A673 (cell line): ENCODE results near the gene CEP97. TPM values are rescaled to one million over a fixed set of nuclear protein-coding genes. Genes with fewer than 3 reads are reported as not detected.
"Not testable (repeated sequence)": the region's sequence is repeated elsewhere in the genome, so short reads cannot be mapped to it uniquely, and the experiment has no call there.

Experiments used
- BruUV-seq: library from RNA; stranded (reverse); fragments of 400-500 nt; replicated peaks from 2 replicates; lab custom pipeline; 2021; lab: Mats Ljungman, UMichigan
- CTCF ChIA-PET: fragments of 300-600 bp; sonication (Branson Sonifier 250); formaldehyde crosslinking; loops from one replicate; lab custom pipeline; 2022; ENCODE audit warnings: antibody characterized with exemption; lab: Charles Lee
- POLR2A ChIA-PET: fragments of 300-600 bp; sonication (Branson Sonifier 250); formaldehyde crosslinking; loops from one replicate; lab custom pipeline; 2022; ENCODE audit warnings: antibody characterized with exemption; ENCODE audit not compliant: low non-redundant PET; lab: Charles Lee
- DNase-seq: peaks from one replicate; pipeline ENCODE4 v3.0.0-alpha.2; 2015; ENCODE audit warnings: low spot score
- H3K27ac ChIP-seq: fragments of 200-600 bp; sonication (generic); 2 replicates; pipeline ENCODE4 v1.5.1; 2016; ENCODE audit warnings: mixed run types, low read depth, mild to moderate bottlenecking, mixed read lengths, antibody characterized with exemption, low read length; ENCODE audit not compliant: poor library complexity, severe bottlenecking
- H3K27me3 ChIP-seq: fragments of 200-600 bp; sonication (generic); replicated peaks from 2 replicates; pipeline ENCODE4 v1.6.1; 2017; ENCODE audit warnings: mixed run types, low read depth, mild to moderate bottlenecking, mixed read lengths, antibody characterized with exemption, low read length; ENCODE audit not compliant: insufficient read depth, poor library complexity
- H3K36me3 ChIP-seq: fragments of 200-600 bp; sonication (generic); 2 replicates; pipeline ENCODE4 v1.6.1; 2016; ENCODE audit warnings: mixed run types, mild to moderate bottlenecking, mixed read lengths, antibody characterized with exemption, low read length; ENCODE audit not compliant: insufficient read depth, poor library complexity, severe bottlenecking
- H3K4me1 ChIP-seq: fragments of 200-600 bp; sonication (generic); 2 replicates; pipeline ENCODE4 v1.6.1; 2017; ENCODE audit warnings: mixed run types, mild to moderate bottlenecking, mixed read lengths, antibody characterized with exemption, low read length; ENCODE audit not compliant: insufficient read depth, poor library complexity, severe bottlenecking
- H3K4me3 ChIP-seq: fragments of 200-600 bp; sonication (generic); 2 replicates; pipeline ENCODE4 v1.5.1; 2016; ENCODE audit warnings: low read depth, mixed run types, mild to moderate bottlenecking, mixed read lengths, low read length; ENCODE audit not compliant: poor library complexity, severe bottlenecking
- H3K9me3 ChIP-seq: fragments of 200-600 bp; sonication (generic); 2 replicates; pipeline ENCODE4 v1.6.1; 2016; ENCODE audit warnings: mixed run types, low read depth, mild to moderate bottlenecking, mixed read lengths, antibody characterized with exemption, low read length; ENCODE audit not compliant: poor library complexity, severe bottlenecking
- CTCF ChIP-seq: fragments of 300-800, 200-600 bp; sonication (generic); conservative IDR thresholded peaks from 2 replicates; pipeline ENCODE4 v1.5.1; 2017; ENCODE audit warnings: low read depth, mild to moderate bottlenecking, antibody characterized with exemption, low read length, moderate library complexity, mixed read lengths
- EZH2 ChIP-seq: fragments of 200-600 bp; sonication (generic); IDR thresholded peaks from 2 replicates; pipeline ENCODE4 v1.6.1; 2017; ENCODE audit warnings: borderline replicate concordance, low read depth, mild to moderate bottlenecking, mixed read lengths, antibody characterized with exemption, low read length; ENCODE audit not compliant: poor library complexity, severe bottlenecking
- intact Hi-C: fragments of 100-400 bp; cut with micrococcal nuclease; formaldehyde crosslinking; loops from one replicate; pipeline ENCODE4 v1.10.0; 2022; ENCODE audit not compliant: unreplicated experiment
- total RNA-seq: library from RNA; stranded (reverse); gene quantifications from 2 replicates; pipeline ENCODE4 v1.2.3, GENCODE V29; 2021

Gene CEP97
- total RNA-seq, 1 experiment from 2014 or later, result 19.7 TPM

- ChIA-PET POLR2A (interaction anchor here (0.6 kb wide), 1 partner anchor 1385 kb away, joined by 5 read pairs; no protein-coding TSS in a partner anchor), CTCF (no interaction called here)
- Histone ChIP-seq H3K36me3 (peaks cover 85% of the 10 kb centered on the region), H3K27ac (no peak overlapping the region), H3K4me3 (no peak overlapping the region), H3K9me3 (no peaks in the 10 kb centered on the region), H3K27me3 (no peaks in the 10 kb centered on the region), H3K4me1 (peaks cover 10% of the 10 kb centered on the region)
- intact Hi-C loops, result no loop called here
- no TSS peak for BruUV-seq
- no peak for DNase-seq
- no peak for TF ChIP-seq CTCF
- no peak for TF ChIP-seq EZH2
These were observed 6.4 kb downstream of the CEP97 start for GRCh38 chr3:101730839-101731238.

GRCh38 chr3:101732240-101732641 is 7.8 kb downstream of the CEP97 start:
- Histone ChIP-seq H3K36me3 (peaks cover 83% of the 10 kb centered on the region), H3K27ac (no peak overlapping the region), H3K9me3 (no peaks in the 10 kb centered on the region), H3K27me3 (no peaks in the 10 kb centered on the region), H3K4me1 (no peaks in the 10 kb centered on the region), H3K4me3 (no peak overlapping the region)
- intact Hi-C loops, result no loop called here
- POLR2A ChIA-PET, result no interaction called here
- CTCF ChIA-PET, result no interaction called here
- no peak for TF ChIP-seq EZH2
- no peak for TF ChIP-seq CTCF
- no peak for DNase-seq
- no TSS peak for BruUV-seq

- ChIA-PET POLR2A (no interaction called here), CTCF (no interaction called here)
- Histone ChIP-seq H3K4me3 (no peak overlapping the region), H3K36me3 (peaks cover 58% of the 10 kb centered on the region), H3K4me1 (no peaks in the 10 kb centered on the region), H3K27ac (no peak overlapping the region), H3K27me3 (no peaks in the 10 kb centered on the region), H3K9me3 (no peaks in the 10 kb centered on the region)
- no TSS peak for BruUV-seq
- DNase-seq, result no peak
- TF ChIP-seq CTCF, result no peak
- no peak for TF ChIP-seq EZH2
- intact Hi-C loops, result no loop called here
These were observed 11.4 kb downstream of the CEP97 start for GRCh38 chr3:101735833-101736232.

GRCh38 chr3:101741914-101742313 is 17.5 kb downstream of the CEP97 start:
- CTCF ChIA-PET, DNase-seq, H3K4me3 ChIP-seq, H3K27ac ChIP-seq, H3K27me3 ChIP-seq, intact Hi-C loops, H3K9me3 ChIP-seq, H3K4me1 ChIP-seq, POLR2A ChIA-PET, BruUV-seq, H3K36me3 ChIP-seq: not testable (repeated sequence)
